ENCODE measurements around the gene TBCK. TPM values are rescaled to one million over a fixed set of nuclear protein-coding genes. Genes with fewer than 3 reads are reported as not detected.
A peak's percentile ranks its signal among the peaks of the same experiment; 100 is the strongest.

TBCK gene
- total RNA-seq, 4 donors from 2014 or later = 37.4 to 97.1 (median 48.3) TPM

GRCh38 chr4:105996845-105997244, 319.2 kb downstream of the TBCK start:
- Histone ChIP-seq H3K27me3 (no peaks in the 10 kb centered on the region), H3K36me3 (no peaks in the 10 kb centered on the region), H3K27ac (no peak overlapping the region), H3K4me3 (no peak overlapping the region), H3K9me3 (no peaks in the 10 kb centered on the region), H3K4me1 (no peaks in the 10 kb centered on the region)
- no peak for TF ChIP-seq POLR2A (IDR thresholded peaks at IDR 0.05)
- TF ChIP-seq CTCF (IDR thresholded peaks at IDR 0.05) = no peak
- no peak for DNase-seq
- intact Hi-C loops (cut with DNase I; ENCODE audit: low total_unique reads) = no loop called here

DNA sequence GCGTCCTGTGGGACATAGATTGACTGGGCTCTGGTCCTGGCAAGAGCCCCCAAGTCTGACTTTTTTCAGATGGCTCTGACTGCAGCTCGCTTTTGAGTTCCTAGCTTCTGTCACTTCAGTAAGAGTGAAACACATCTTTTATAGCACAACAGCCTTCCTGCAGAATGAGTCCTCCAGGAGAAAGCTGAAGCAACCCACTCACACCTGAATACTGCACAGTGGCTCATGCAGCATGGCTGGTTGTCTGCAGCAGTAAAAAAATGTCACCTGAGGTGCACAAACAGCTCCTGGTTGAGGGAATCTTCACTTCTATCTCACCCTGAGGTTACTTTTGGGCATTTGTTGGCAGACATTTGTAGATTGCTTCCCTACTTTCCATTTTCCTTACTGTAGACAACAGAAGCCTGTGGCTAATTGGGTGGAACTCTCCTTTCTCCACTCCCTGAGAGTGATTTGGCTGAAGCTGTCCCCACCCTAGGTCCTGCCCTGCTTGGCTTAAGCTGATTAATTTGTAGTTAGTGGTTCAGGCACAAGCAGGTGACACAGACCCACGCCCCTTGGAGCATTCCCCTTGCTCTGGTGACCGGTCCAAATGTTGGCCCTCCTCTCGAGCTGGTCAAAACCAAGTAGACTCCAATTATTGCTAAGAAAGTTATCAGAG, 321.0 kb downstream of the TBCK start:
- H3K4me3 ChIP-seq = no peak overlapping the region
- H3K27me3 ChIP-seq = no peaks in the 10 kb centered on the region
- no peak overlapping the region for H3K27ac ChIP-seq
- H3K36me3 ChIP-seq = no peaks in the 10 kb centered on the region
- no peak for DNase-seq
- TF ChIP-seq POLR2A (IDR thresholded peaks at IDR 0.05) = no peak
- TF ChIP-seq CTCF (IDR thresholded peaks at IDR 0.05) = no peak
- no peaks in the 10 kb centered on the region for H3K4me1 ChIP-seq
- H3K9me3 ChIP-seq = no peaks in the 10 kb centered on the region
- intact Hi-C loops (cut with DNase I; ENCODE audit: low total_unique reads) = no loop called here

GRCh38 chr4:105994061-105994460, 321.9 kb downstream of the TBCK start:
- no peak for DNase-seq
- Histone ChIP-seq H3K9me3 (no peaks in the 10 kb centered on the region), H3K27ac (no peak overlapping the region), H3K4me1 (no peaks in the 10 kb centered on the region), H3K4me3 (no peak overlapping the region), H3K36me3 (no peaks in the 10 kb centered on the region), H3K27me3 (no peaks in the 10 kb centered on the region)
- intact Hi-C loops (cut with DNase I; ENCODE audit: low total_unique reads) = no loop called here
- TF ChIP-seq POLR2A (IDR thresholded peaks at IDR 0.05) (no peak), CTCF (IDR thresholded peaks at IDR 0.05) (no peak)

GRCh38 chr4:105992641-105993305, 323.2 kb downstream of the TBCK start:
- no peaks in the 10 kb centered on the region for H3K9me3 ChIP-seq
- no peaks in the 10 kb centered on the region for H3K4me1 ChIP-seq
- no peak overlapping the region for H3K27ac ChIP-seq
- no peak for DNase-seq
- H3K36me3 ChIP-seq = no peaks in the 10 kb centered on the region
- no peak for TF ChIP-seq POLR2A (IDR thresholded peaks at IDR 0.05)
- TF ChIP-seq CTCF (IDR thresholded peaks at IDR 0.05) = no peak
- intact Hi-C loops (cut with DNase I; ENCODE audit: low total_unique reads) = no loop called here
- no peak overlapping the region for H3K4me3 ChIP-seq
- no peaks in the 10 kb centered on the region for H3K27me3 ChIP-seq

GRCh38 chr4:105991726-105992125, 324.3 kb downstream of the TBCK start:
- no peaks in the 10 kb centered on the region for H3K27me3 ChIP-seq
- H3K27ac ChIP-seq = peak overlapping the region in 1 of 2 donors; percentile 45
- no peaks in the 10 kb centered on the region for H3K36me3 ChIP-seq
- intact Hi-C loops (cut with DNase I; ENCODE audit: low total_unique reads) = no loop called here
- H3K9me3 ChIP-seq = no peaks in the 10 kb centered on the region
- DNase-seq = no peak
- no peak for TF ChIP-seq POLR2A (IDR thresholded peaks at IDR 0.05)
- no peak overlapping the region for H3K4me3 ChIP-seq
- no peaks in the 10 kb centered on the region for H3K4me1 ChIP-seq

Other genes starting within 250 kb of the TBCK start
- 10 to 100 TPM; 15.1 to 42.4 (median 29.3) TPM for gene AIMP1, start 341 bp upstream of the TBCK start, total RNA-seq
- not detected for gene GIMD1, start 52.6 kb upstream of the TBCK start, total RNA-seq

Data from uterus (tissue), 4 donors.